ENCODE data around the gene CAMK2N2.
A peak's percentile ranks its signal among the peaks of the same experiment; 100 is the strongest.

Gene CAMK2N2

DNA sequence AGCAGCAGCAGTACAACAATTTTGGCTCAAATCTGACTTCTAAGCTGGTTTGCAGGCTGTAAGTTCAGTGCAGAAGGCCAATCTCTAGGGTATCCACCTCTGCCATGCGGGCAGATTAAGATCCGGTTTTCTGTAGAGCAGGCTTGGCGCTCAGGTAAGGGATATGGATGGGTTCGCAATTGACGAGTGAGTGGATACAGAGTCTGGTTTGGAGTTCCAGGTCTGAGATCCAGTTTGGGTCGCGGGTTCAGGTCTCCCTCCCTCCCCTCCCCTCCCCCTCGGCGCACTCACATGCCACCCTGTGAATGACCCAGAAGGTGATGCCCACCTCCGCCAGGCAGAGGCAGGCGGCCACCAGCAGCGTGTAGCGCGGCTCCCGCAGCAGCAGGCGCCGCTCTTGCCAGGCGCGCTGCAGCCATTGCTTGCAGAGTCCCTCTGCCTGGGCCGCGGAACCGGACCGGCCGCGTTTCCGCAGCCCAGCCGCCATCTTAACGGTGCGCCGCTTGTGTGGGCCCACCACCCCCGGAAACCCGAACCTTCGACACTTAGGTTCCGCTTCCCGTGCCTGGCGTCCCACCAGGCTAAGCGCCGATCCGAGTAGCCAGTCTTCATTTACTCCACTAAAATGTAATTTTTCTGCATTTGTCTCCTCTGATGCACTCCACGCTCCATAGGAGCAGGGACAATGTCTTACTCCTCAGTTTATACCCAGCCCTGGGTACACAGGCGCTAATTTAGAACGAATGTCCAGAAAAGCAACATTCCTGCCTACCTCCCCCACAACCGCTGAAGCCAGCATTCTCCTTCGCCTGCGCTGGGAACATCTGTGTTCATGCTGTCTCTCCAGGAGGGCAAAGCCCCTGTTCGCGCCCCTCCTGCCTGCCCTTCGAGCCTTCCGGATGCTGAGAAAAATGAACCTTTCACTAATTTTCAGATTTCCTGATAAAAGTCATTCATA lies 12.6 kb downstream of the CAMK2N2 start, which contains the start of gene ALG3:
ALG3 (minus strand) TSS at position 509 of the 958 bp plus-strand sequence; CDS start at position 487, 22 bp downstream.
- in situ Hi-C loops (cut with HindIII; ENCODE audit: low pct_unique_long_range_greater_than_20kb, low sequenced_read_pairs): no loop called here
- no peak for TF ChIP-seq JUND (IDR thresholded peaks at IDR 0.05; ENCODE audit: low read depth)
- DNase-seq (ENCODE audit: low read depth in 1 of 2, low spot score in 1 of 2): peak; percentile 92 to 97

- no peak for DNase-seq (ENCODE audit: low read depth in 1 of 2, low spot score in 1 of 2)
- in situ Hi-C loops (cut with HindIII; ENCODE audit: low pct_unique_long_range_greater_than_20kb, low sequenced_read_pairs): no loop called here
- TF ChIP-seq JUND (IDR thresholded peaks at IDR 0.05; ENCODE audit: low read depth): no peak
Observed at GRCh38 chr3:184242297-184242685, 19.1 kb downstream of the CAMK2N2 start.

DNA sequence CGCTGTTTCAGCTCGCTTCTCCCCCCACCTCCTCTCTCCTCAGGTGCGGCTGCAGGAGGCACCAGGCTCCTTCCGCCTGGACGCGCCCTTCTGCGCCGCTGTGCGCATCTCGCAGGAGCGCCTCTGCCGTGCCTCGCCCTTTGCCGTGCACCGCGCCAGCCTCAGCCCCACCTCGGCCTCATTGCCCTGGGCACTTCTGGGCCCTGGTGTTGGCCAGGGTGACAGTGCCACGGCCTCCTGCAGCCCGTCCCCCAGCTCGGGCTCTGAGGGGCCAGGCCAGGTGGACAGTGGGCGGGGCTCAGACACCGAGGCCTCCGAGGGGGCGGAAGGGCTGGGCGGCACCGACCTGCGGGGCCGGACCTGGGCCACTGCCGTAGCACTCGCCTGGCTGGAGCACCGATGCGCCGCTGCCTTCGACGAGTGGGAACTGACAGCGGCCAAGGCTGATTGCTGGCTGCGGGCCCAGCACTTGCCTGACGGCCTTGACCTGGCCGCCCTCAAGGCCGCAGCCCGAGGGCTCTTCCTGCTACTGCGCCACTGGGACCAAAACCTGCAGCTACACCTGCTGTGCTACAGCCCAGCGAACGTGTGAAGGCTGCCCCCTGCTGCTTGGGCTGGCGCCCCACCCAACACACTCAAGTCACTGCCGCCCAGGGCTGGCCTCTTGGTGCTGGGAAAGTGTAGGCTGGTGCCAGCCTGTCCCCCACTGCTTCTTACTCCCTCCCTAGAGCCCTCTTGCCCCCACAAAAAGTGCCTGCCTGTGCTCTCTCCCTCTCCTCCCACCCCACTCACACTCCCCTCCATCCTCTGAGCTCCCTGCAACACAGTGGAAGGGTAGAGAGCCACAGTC lies 19.7 kb downstream of the CAMK2N2 start:
- peak in 1 of 2 experiments; percentile 56 for DNase-seq (ENCODE audit: low read depth in 1 of 2, low spot score in 1 of 2)
- TF ChIP-seq JUND (IDR thresholded peaks at IDR 0.05; ENCODE audit: low read depth): no peak
- in situ Hi-C loops (cut with HindIII; ENCODE audit: low pct_unique_long_range_greater_than_20kb, low sequenced_read_pairs): no loop called here

DNA sequence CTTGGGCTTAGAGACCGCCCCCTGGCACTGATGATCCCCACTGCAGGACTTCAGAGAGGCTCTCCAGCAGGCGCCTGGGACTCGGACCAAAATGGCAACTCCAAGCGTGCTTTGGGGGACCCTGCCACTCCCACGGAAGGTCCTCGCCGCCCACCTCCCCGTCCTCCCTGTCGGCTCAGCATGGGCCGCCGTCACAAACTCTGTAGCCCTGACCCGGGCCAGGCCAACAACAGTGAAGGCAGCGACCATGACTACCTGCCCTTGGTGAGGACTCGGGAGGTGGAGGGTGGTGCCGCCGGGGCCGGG lies 20.3 kb downstream of the CAMK2N2 start:
- no peak for TF ChIP-seq JUND (IDR thresholded peaks at IDR 0.05; ENCODE audit: low read depth)
- in situ Hi-C loops (cut with HindIII; ENCODE audit: low pct_unique_long_range_greater_than_20kb, low sequenced_read_pairs): no loop called here
- no peak for DNase-seq (ENCODE audit: low read depth in 1 of 2, low spot score in 1 of 2)

DNA sequence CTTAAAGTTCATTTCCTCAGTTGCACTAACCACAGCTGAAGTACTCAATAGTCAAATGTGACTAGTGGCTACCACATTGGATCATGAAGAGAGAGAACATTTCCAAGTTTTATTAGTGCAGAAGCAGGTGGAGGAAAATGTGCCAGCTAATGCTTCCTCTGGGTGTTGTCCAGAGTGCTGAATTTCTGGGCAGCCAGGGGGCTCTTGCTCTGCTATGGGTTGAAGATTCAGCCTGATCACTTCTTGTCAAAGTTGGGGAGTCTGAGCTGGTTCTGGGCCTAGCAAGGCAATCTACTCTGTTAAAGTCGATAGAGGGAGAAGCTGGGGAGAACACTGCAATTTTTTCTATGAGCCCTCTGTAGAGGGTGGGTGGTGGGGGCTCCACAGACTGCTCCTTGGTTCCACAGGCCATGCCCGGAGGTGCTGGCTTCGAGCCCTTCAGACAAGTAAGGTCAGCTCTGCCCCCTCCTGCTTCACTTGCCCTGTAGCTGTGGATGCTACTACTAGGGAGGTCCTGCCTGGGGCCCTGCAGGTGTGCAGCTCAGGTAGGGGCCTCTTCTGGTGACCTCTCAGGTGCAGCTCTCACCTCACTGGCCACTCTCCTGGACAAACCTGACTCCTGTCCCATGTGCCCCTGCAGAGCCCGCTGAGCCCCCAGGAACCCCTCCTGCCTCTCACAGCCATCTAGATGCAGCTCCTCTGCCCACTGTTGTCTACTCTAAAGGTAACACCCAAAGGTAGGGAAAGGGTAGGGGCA lies 20.8 kb downstream of the CAMK2N2 start:
- no peak for TF ChIP-seq JUND (IDR thresholded peaks at IDR 0.05; ENCODE audit: low read depth)
- DNase-seq (ENCODE audit: low read depth in 1 of 2, low spot score in 1 of 2): peak; percentile 78 to 92
- in situ Hi-C loops (cut with HindIII; ENCODE audit: low pct_unique_long_range_greater_than_20kb, low sequenced_read_pairs): no loop called here

DNA sequence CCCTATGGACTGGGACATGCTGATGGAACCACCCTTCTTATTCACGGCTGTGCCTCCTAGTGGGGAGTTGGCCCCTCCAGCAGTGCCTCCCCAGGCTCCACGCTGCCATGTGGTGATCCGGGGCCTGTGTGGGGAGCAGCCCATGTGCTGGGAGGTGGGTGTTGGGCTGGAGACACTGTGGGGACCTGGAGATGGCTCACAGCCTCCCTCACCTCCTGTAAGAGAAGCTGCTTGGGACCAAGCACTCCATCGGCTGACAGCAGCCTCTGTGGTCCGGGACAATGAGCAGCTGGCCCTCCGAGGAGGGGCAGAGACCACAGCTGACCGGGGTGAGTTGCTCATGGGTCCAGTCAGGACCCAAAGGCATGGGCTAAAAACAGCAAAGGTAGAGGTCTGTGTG lies 21.6 kb downstream of the CAMK2N2 start:
- DNase-seq (ENCODE audit: low read depth in 1 of 2, low spot score in 1 of 2): no peak
- in situ Hi-C loops (cut with HindIII; ENCODE audit: low pct_unique_long_range_greater_than_20kb, low sequenced_read_pairs): no loop called here
- no peak for TF ChIP-seq JUND (IDR thresholded peaks at IDR 0.05; ENCODE audit: low read depth)

DNA sequence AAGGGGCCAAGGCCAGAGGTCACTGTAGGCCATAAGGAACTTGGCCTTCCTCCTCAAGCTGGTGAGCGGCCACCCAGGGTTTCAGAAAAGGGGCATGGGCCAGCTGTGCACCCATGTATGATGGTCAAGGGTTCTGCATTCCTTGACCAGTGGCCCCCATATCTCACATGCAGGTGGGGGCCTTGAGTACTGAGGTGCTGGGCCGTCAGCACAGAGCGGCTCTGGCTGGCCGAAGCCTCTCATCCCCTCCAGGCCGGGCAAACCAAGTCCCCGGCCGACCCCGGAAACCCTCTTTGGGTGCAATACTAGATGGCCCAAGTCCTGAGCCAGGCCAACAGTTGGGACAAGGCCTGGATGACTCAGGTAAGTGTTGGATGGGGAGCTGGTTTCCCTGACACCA lies 22.1 kb downstream of the CAMK2N2 start:
- TF ChIP-seq JUND (IDR thresholded peaks at IDR 0.05; ENCODE audit: low read depth): no peak
- no peak for DNase-seq (ENCODE audit: low read depth in 1 of 2, low spot score in 1 of 2)
- in situ Hi-C loops (cut with HindIII; ENCODE audit: low pct_unique_long_range_greater_than_20kb, low sequenced_read_pairs): no loop called here

DNA sequence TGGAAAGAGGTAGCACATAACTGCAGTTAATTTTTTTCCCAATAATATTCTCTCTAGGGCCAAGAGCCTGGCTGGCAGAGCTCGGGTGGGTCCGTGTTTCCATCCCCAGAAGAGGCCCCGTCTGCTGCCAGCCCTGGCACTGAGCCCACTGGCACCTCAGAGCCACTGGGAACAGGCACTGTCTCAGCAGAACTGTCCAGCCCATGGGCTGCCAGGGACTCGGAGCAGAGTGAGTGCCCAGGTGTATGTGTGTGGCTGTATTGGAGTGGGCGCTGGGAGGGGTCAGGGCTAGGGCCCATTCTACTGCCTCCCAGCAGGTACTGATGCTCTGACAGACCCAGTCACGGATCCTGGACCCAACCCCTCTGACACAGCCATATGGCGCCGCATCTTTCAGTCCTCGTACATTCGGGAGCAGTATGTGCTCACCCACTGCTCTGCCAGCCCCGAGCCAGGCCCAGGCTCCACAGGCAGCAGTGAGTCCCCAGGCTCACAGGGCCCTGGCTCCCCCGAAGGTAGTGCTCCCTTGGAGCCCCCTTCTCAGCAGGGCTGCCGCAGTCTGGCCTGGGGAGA lies 23.0 kb downstream of the CAMK2N2 start:
- TF ChIP-seq JUND (IDR thresholded peaks at IDR 0.05; ENCODE audit: low read depth): no peak
- in situ Hi-C loops (cut with HindIII; ENCODE audit: low pct_unique_long_range_greater_than_20kb, low sequenced_read_pairs): no loop called here
- DNase-seq (ENCODE audit: low read depth in 1 of 2, low spot score in 1 of 2): no peak

- in situ Hi-C loops (cut with HindIII; ENCODE audit: low pct_unique_long_range_greater_than_20kb, low sequenced_read_pairs): no loop called here
- no peak for DNase-seq (ENCODE audit: low read depth in 1 of 2, low spot score in 1 of 2)
- no peak for TF ChIP-seq JUND (IDR thresholded peaks at IDR 0.05; ENCODE audit: low read depth)
Observed at GRCh38 chr3:184237807-184238206, 23.5 kb downstream of the CAMK2N2 start.

DNA sequence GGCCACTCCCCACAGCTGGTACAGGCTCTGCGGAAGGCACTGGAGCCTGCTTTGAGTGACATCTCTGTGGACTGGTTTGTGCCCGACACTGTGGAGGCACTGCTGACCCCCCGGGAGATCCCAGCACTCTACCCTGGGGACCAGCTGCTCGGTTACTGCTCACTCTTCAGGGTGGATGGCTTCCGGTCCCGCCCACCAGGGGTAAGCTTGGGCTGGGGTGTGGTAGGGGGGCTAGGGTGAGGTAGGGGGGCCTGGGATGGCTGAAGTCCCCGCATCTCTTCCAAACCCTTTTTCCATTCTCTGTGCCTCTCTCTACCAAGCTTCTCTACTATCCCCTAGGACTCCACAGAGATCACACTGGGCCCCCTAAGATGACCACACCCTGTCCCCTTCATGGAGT lies 24.1 kb downstream of the CAMK2N2 start:
- in situ Hi-C loops (cut with HindIII; ENCODE audit: low pct_unique_long_range_greater_than_20kb, low sequenced_read_pairs): no loop called here
- TF ChIP-seq JUND (IDR thresholded peaks at IDR 0.05; ENCODE audit: low read depth): no peak
- no peak for DNase-seq (ENCODE audit: low read depth in 1 of 2, low spot score in 1 of 2)

DNA sequence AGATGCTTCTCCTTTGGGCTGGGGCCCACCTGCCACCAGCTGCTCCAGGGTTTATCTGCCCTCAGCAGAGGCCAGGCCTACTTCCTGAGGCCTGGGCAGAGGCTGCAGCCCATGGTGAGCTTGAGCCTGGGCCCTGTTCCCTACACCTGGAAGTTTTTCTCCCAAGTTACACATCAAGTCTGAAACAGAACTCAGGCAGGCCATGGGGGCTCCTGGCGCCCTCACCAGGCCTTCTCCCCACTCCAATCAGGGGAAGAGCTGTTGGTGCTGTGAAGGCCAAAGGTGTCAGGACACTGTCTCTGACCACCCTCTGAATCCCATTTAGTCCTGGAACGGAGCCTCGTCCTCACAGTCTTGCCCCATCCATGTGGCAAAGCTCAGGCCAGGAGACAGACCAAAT lies 24.7 kb downstream of the CAMK2N2 start:
- DNase-seq (ENCODE audit: low read depth in 1 of 2, low spot score in 1 of 2): no peak
- in situ Hi-C loops (cut with HindIII; ENCODE audit: low pct_unique_long_range_greater_than_20kb, low sequenced_read_pairs): no loop called here
- no peak for TF ChIP-seq JUND (IDR thresholded peaks at IDR 0.05; ENCODE audit: low read depth)

GRCh38 chr3:184236033-184236410 lies 25.3 kb downstream of the CAMK2N2 start:
- TF ChIP-seq JUND (IDR thresholded peaks at IDR 0.05; ENCODE audit: low read depth): no peak
- DNase-seq (ENCODE audit: low read depth in 1 of 2, low spot score in 1 of 2): peak in 1 of 2 experiments; percentile 2
- in situ Hi-C loops (cut with HindIII; ENCODE audit: low pct_unique_long_range_greater_than_20kb, low sequenced_read_pairs): no loop called here
